MM.1S (cell line): ENCODE results near the gene RHOV.

Experiments used
- DNase-seq: peaks from one replicate; pipeline ENCODE4 v3.0.0-alpha.2; 2015
- H2AFZ ChIP-seq: fragments of 300-600 bp; sonication (generic); 2 replicates; pipeline ENCODE4 v1.6.0; 2016; ENCODE audit warnings: antibody characterized with exemption, low read length
- H3F3A ChIP-seq: fragments of 300-600 bp; sonication (generic); 2 replicates; pipeline ENCODE4 v1.6.1; 2016; ENCODE audit warnings: mild to moderate bottlenecking, antibody characterized with exemption, low read length, moderate library complexity, mixed read lengths; ENCODE audit not compliant: insufficient read depth
- H3K27ac ChIP-seq: fragments of 300-600 bp; sonication (generic); 2 replicates; pipeline ENCODE4 v1.5.1; 2016; ENCODE audit warnings: mild to moderate bottlenecking, low read length
- H3K27me3 ChIP-seq: fragments of 300-600 bp; sonication (generic); replicated peaks from 2 replicates; pipeline ENCODE4 v1.6.0; 2016; ENCODE audit warnings: low read length; ENCODE audit not compliant: insufficient read depth
- H3K36me3 ChIP-seq: fragments of 300-600 bp; sonication (generic); replicated peaks from 2 replicates; pipeline ENCODE4 v1.6.1; 2016; ENCODE audit warnings: mild to moderate bottlenecking, low read length, mixed read lengths; ENCODE audit not compliant: insufficient read depth
- H3K4me1 ChIP-seq: fragments of 300-600 bp; sonication (generic); 2 replicates; pipeline ENCODE4 v1.6.1; 2016; ENCODE audit warnings: low read length, mixed read lengths
- H3K4me2 ChIP-seq: fragments of 300-600 bp; sonication (generic); 2 replicates; pipeline ENCODE4 v1.6.0; 2016; ENCODE audit warnings: low read depth, low read length
- H3K4me3 ChIP-seq: fragments of 300-600 bp; sonication (generic); 2 replicates; pipeline ENCODE4 v1.5.1; 2016; ENCODE audit warnings: low read length, mixed read lengths
- H3K79me2 ChIP-seq: fragments of 300-600 bp; sonication (generic); 2 replicates; pipeline ENCODE4 v1.6.1; 2016; ENCODE audit warnings: mixed run types, low read length, mixed read lengths
- H3K9ac ChIP-seq: fragments of 300-600 bp; sonication (generic); 2 replicates; pipeline ENCODE4 v1.6.1; 2016; ENCODE audit warnings: low read length, mixed read lengths
- H3K9me2 ChIP-seq: fragments of 300-600 bp; sonication (generic); replicated peaks from 2 replicates; pipeline ENCODE4 v1.6.1; 2016; ENCODE audit warnings: mild to moderate bottlenecking, low read length, mixed read lengths; ENCODE audit not compliant: insufficient read depth
- H3K9me3 ChIP-seq: fragments of 300-600 bp; sonication (generic); replicated peaks from 2 replicates; pipeline ENCODE4 v1.6.1; 2016; ENCODE audit warnings: mild to moderate bottlenecking, low read length, mixed read lengths; ENCODE audit not compliant: insufficient read depth
- H4K20me1 ChIP-seq: fragments of 300-600 bp; sonication (generic); 2 replicates; pipeline ENCODE4 v1.6.1; 2016; ENCODE audit warnings: mild to moderate bottlenecking, low read length, moderate library complexity, mixed read lengths; ENCODE audit not compliant: insufficient read depth
- CTCF ChIP-seq: fragments of 300-600 bp; sonication (generic); IDR thresholded peaks from 2 replicates; pipeline ENCODE4 v1.5.1; 2016; ENCODE audit warnings: antibody characterized with exemption, low read length, mixed read lengths
- EZH2 ChIP-seq: fragments of 300-600 bp; sonication (generic); optimal IDR thresholded peaks from 2 replicates; pipeline ENCODE3; 2017; ENCODE audit warnings: low read depth, mild to moderate bottlenecking, antibody characterized with exemption, low read length, mixed read lengths
- EZH2phosphoT487 ChIP-seq: fragments of 300-600 bp; sonication (generic); IDR thresholded peaks from 2 replicates; pipeline ENCODE4 v1.6.1; 2018; ENCODE audit warnings: antibody characterized with exemption, low read length

Gene RHOV

GRCh38 chr15:40891810-40892446, 17.9 kb upstream of the RHOV start:
- Histone ChIP-seq H3K9ac (no peak overlapping the region), H3K4me3 (no peak overlapping the region), H3K27me3 (no peaks in the 10 kb centered on the region), H2AFZ (peak overlapping the region; percentile 78; the same call in 1 of the 2 replicates), H3K36me3 (no peaks in the 10 kb centered on the region), H4K20me1 (no peaks in the 10 kb centered on the region), H3K4me1 (peaks cover 25% of the 10 kb centered on the region), H3K79me2 (peaks cover 19% of the 10 kb centered on the region), H3K27ac (peak overlapping the region; percentile 19; the same call in 1 of the 2 replicates), H3F3A (peaks cover 9% of the 10 kb centered on the region), H3K4me2 (peak overlapping the region; percentile 17; the same call in 1 of the 2 replicates), H3K9me2 (no peaks in the 10 kb centered on the region), H3K9me3 (no peaks in the 10 kb centered on the region)
- peak; percentile 73 for DNase-seq
- TF ChIP-seq CTCF (peak; percentile 85), EZH2phosphoT487 (no peak), EZH2 (no peak)

GRCh38 chr15:40891138-40891537, 17.1 kb upstream of the RHOV start:
- Histone ChIP-seq H3K4me1 (peaks cover 25% of the 10 kb centered on the region), H3K27me3 (no peaks in the 10 kb centered on the region), H3K9me2 (no peaks in the 10 kb centered on the region), H3K4me3 (no peak overlapping the region), H3K9ac (no peak overlapping the region), H3K9me3 (no peaks in the 10 kb centered on the region), H4K20me1 (no peaks in the 10 kb centered on the region), H3K27ac (no peak overlapping the region), H3K36me3 (no peaks in the 10 kb centered on the region), H3K79me2 (peaks cover 17% of the 10 kb centered on the region), H3K4me2 (peak overlapping the region; percentile 44; the same call in 1 of the 2 replicates), H2AFZ (peak overlapping the region; percentile 55; the same call in 1 of the 2 replicates), H3F3A (peaks cover 9% of the 10 kb centered on the region)
- TF ChIP-seq EZH2phosphoT487 = no peak
- TF ChIP-seq EZH2 = no peak
- TF ChIP-seq CTCF = no peak
- no peak for DNase-seq

- no peak for TF ChIP-seq EZH2
- no peak for TF ChIP-seq CTCF
- TF ChIP-seq EZH2phosphoT487 = no peak
- no peak for DNase-seq
- no peak overlapping the region for H3K9ac ChIP-seq
- no peaks in the 10 kb centered on the region for H3K36me3 ChIP-seq
- no peak overlapping the region for H3K4me2 ChIP-seq
- H3K9me2 ChIP-seq = no peaks in the 10 kb centered on the region
- no peaks in the 10 kb centered on the region for H3K9me3 ChIP-seq
- peaks cover 25% of the 10 kb centered on the region for H3K4me1 ChIP-seq
- H3K4me3 ChIP-seq = no peak overlapping the region
- H4K20me1 ChIP-seq = no peaks in the 10 kb centered on the region
- no peak overlapping the region for H2AFZ ChIP-seq
- 0 out of 2 replicates have a peak, but pooled peaks cover 5% of the 10 kb centered on the region for H3F3A ChIP-seq
- H3K27ac ChIP-seq = no peak overlapping the region
- H3K27me3 ChIP-seq = no peaks in the 10 kb centered on the region
- H3K79me2 ChIP-seq = no peaks in the 10 kb centered on the region
Measured at GRCh38 chr15:40889112-40889511, 15.1 kb upstream of the RHOV start.
